Naive thymus-derived CD4-positive, alpha-beta T cell (primary cell): ENCODE measurements around the gene CCDC82. TPM values are rescaled to one million over a fixed set of nuclear protein-coding genes. Genes with fewer than 3 reads are reported as not detected.
"Not testable (repeated sequence)": the region's sequence is repeated elsewhere in the genome, so short reads cannot be mapped to it uniquely, and the experiment has no call there.

Source experiments
- ATAC-seq: fragments of 150-1000 bp; cut with Tn5 transposase; 2 replicates; pipeline ENCODE4 v1.10.0; 2021; ENCODE audit warnings: mild to moderate bottlenecking, moderate library complexity
- CTCF ChIA-PET: fragments of 350-600 bp; sonication (Branson Sonifier 250); formaldehyde crosslinking; loops from one replicate; lab custom pipeline; 2021; ENCODE audit warnings: antibody characterized with exemption; lab: Charles Lee
- POLR2A ChIA-PET: fragments of 350-600 bp; sonication (Branson Sonifier 250); formaldehyde crosslinking; loops from one replicate; lab custom pipeline; 2021; ENCODE audit warnings: antibody characterized with exemption, inconsistent platforms; lab: Charles Lee
- DNase-seq, 9 donors: peaks; one replicate each; pipeline versions ENCODE4 v3.0.0 to v3.0.0-alpha.2; 2020 to 2022; ENCODE audit warnings: mixed read lengths in 1 of 9
- H3K27ac ChIP-seq: one replicate; pipeline ENCODE4 v1.7.0; 2013; ENCODE audit warnings: mild to moderate bottlenecking, low read depth, low read length, moderate library complexity
- H3K27me3 ChIP-seq, 2 donors: one replicate each; pipeline ENCODE4 v1.7.0; 2013; ENCODE audit warnings: low read length in 2 of 2, mild to moderate bottlenecking in 2 of 2, moderate library complexity in 2 of 2; ENCODE audit not compliant: control insufficient read depth in 2 of 2, insufficient read depth in 2 of 2
- H3K36me3 ChIP-seq, 3 experiments: 1 replicate in 2 of 3; 2 replicates in 1 of 3; pipeline ENCODE4 v1.7.0; 2013; ENCODE audit warnings: low read length in 3 of 3, mild to moderate bottlenecking in 3 of 3, moderate library complexity in 1 of 3; ENCODE audit not compliant: insufficient read depth in 3 of 3, control insufficient read depth in 2 of 3
- H3K4me1 ChIP-seq, 2 donors: one replicate each; pipeline ENCODE4 v1.7.0; 2013; ENCODE audit warnings: low read length in 2 of 2, mild to moderate bottlenecking in 2 of 2, moderate library complexity in 1 of 2; ENCODE audit not compliant: control insufficient read depth in 2 of 2, insufficient read depth in 2 of 2
- H3K4me3 ChIP-seq: 2 replicates; pipeline ENCODE4 v1.7.0; 2013; ENCODE audit warnings: mild to moderate bottlenecking, low read length
- H3K9me3 ChIP-seq, 3 experiments: 1 replicate in 2 of 3; 2 replicates in 1 of 3; pipeline ENCODE4 v1.7.0; 2013; ENCODE audit warnings: low read length in 3 of 3; ENCODE audit not compliant: control insufficient read depth in 2 of 3
- H3K27ac Mint-ChIP-seq, 9 donors: one replicate each; pipeline ENCODE4 v1.8.0; 2020 to 2022; ENCODE audit warnings: mixed read lengths in 9 of 9, mild to moderate bottlenecking in 8 of 9, moderate library complexity in 5 of 9, inconsistent platforms in 2 of 9
- H3K27me3 Mint-ChIP-seq, 5 donors: one replicate each; pipeline ENCODE4 v1.8.0; 2021 to 2022; ENCODE audit warnings: mixed read lengths in 5 of 5, mild to moderate bottlenecking in 1 of 5
- H3K36me3 Mint-ChIP-seq, 5 donors: one replicate each; pipeline ENCODE4 v1.8.0; 2020 to 2022; ENCODE audit warnings: mixed read lengths in 5 of 5, mild to moderate bottlenecking in 3 of 5, inconsistent platforms in 1 of 5
- H3K4me1 Mint-ChIP-seq, 7 donors: one replicate each; pipeline ENCODE4 v1.8.0; 2020 to 2022; ENCODE audit warnings: mixed read lengths in 7 of 7, mild to moderate bottlenecking in 3 of 7, inconsistent platforms in 1 of 7
- H3K4me3 Mint-ChIP-seq, 10 donors: one replicate each; pipeline ENCODE4 v1.8.0; 2020 to 2022; ENCODE audit warnings: mild to moderate bottlenecking in 10 of 10, mixed read lengths in 10 of 10, moderate library complexity in 6 of 10, inconsistent platforms in 2 of 10
- H3K9me3 Mint-ChIP-seq, 11 donors: one replicate each; pipeline ENCODE4 v1.8.0; 2020 to 2022; ENCODE audit warnings: mixed read lengths in 11 of 11, mild to moderate bottlenecking in 4 of 11, inconsistent platforms in 1 of 11, moderate library complexity in 1 of 11
- intact Hi-C, 2 donors: fragments of 100-400 bp; cut with micrococcal nuclease; formaldehyde crosslinking; loops; one replicate each; pipeline ENCODE4 v1.15.1; 2023
- polyA plus RNA-seq, 2 donors: library from polyadenylated mRNA; unstranded; fragments of 300-500 nt; fragmentation: Illumina TruSeq; gene quantifications; one replicate each; pipeline ENCODE4 v1.2.3, GENCODE V29; 2021
- total RNA-seq, 6 experiments: library from RNA in 5 of 6; stranded (reverse) in 5 of 6; gene quantifications; 1 replicate in 5 of 6; 2 replicates in 1 of 6; pipeline ENCODE4 v1.2.3 and lab custom pipeline; 2021 to 2026

The CCDC82 gene
- total RNA-seq: 10 to 100 TPM; 21.9 to 46.2 (median 32.0) TPM
- polyA plus RNA-seq: 10 to 100 TPM; 23.2 to 33.8 TPM
- total RNA-seq (lab: John Stamatoyannopoulos, UW): 66.0 reads per million, percentile 77 among the genes with 10 or more reads in this experiment

GRCh38 chr11:96389720-96390487 lies at the start of gene CCDC82, which contains the start of gene JRKL:
Gene CCDC82 (minus strand): TSS chr11:96389912. CDS start chr11:96384747, 5,165 bp downstream.
Gene JRKL (plus strand): TSS chr11:96390013. CDS start chr11:96390650, 637 bp downstream.
- ChIA-PET CTCF (interaction anchor here (0.8 to 2.2 kb wide), 7 partner anchors 8 to 557 kb away, joined by 3 to 10 read pairs (median 4); partner anchors contain the start of gene MAML2), POLR2A (interaction anchor here (0.8 to 2.1 kb wide), 15 partner anchors 13 to 1417 kb away, joined by 3 to 13 read pairs (median 5); partner anchors contain the start of genes CEP57, CWC15, FAM76B and KDM4D)
- no peaks in the 10 kb centered on the region for H3K9me3 ChIP-seq
- peaks cover 32 to 66% (median 60%) of the 10 kb centered on the region in 7 donors for H3K4me1 Mint-ChIP-seq
- peaks cover 0 to 21% (median 11%) of the 10 kb centered on the region in 5 donors for H3K36me3 Mint-ChIP-seq
- peak; percentile 96 to 99 (median 98) for DNase-seq
- peak; percentile 99 for ATAC-seq
- H3K4me1 ChIP-seq: peaks cover 17 to 18% of the 10 kb centered on the region in 2 donors
- peak within 1 kb of the TSS; percentile 84 to 99 (median 94) for H3K4me3 Mint-ChIP-seq
- H3K27ac ChIP-seq: peak within 1 kb of the TSS; percentile 86
- peaks cover 0 to 4% (median 0%) of the 10 kb centered on the region in 3 experiments for H3K36me3 ChIP-seq
- H3K27me3 ChIP-seq: no peaks in the 10 kb centered on the region
- peak within 1 kb of the TSS; percentile 66 for H3K4me3 ChIP-seq
- H3K27ac Mint-ChIP-seq: peak within 1 kb of the TSS; percentile 71 to 97 (median 91)
- intact Hi-C loops: loop anchor here (1.0 to 5.0 kb wide), 21 partner anchors 47 to 1898 kb away; partner anchors contain the start of genes CWC15 (in 2 of the 2), ENDOD1 (in 2 of the 2), KDM4D (in 2 of the 2) and MAML2 (in 2 of the 2)
- H3K9me3 Mint-ChIP-seq: peaks cover 0 to 11% (median 3%) of the 10 kb centered on the region in 11 donors
- no peaks in the 10 kb centered on the region for H3K27me3 Mint-ChIP-seq

GRCh38 chr11:96432654-96433053 lies 42.9 kb upstream of the CCDC82 start:
- H3K27me3 Mint-ChIP-seq: peaks cover 50 to 71% (median 53%) of the 10 kb centered on the region in 5 donors
- H3K27me3 ChIP-seq, H3K4me3 Mint-ChIP-seq, ATAC-seq, POLR2A ChIA-PET, H3K27ac ChIP-seq, H3K27ac Mint-ChIP-seq, CTCF ChIA-PET, H3K4me1 Mint-ChIP-seq, H3K36me3 Mint-ChIP-seq, H3K9me3 Mint-ChIP-seq, H3K4me1 ChIP-seq, H3K4me3 ChIP-seq, H3K9me3 ChIP-seq, DNase-seq, H3K36me3 ChIP-seq, intact Hi-C loops: not testable (repeated sequence)

GRCh38 chr11:96430668-96431067 lies 41.0 kb upstream of the CCDC82 start:
- H3K27me3 Mint-ChIP-seq: peaks cover 46 to 61% (median 52%) of the 10 kb centered on the region in 5 donors
- ATAC-seq: no peak
- H3K4me3 ChIP-seq: no peak overlapping the region
- peaks cover 0 to 3% (median 0%) of the 10 kb centered on the region in 5 donors for H3K36me3 Mint-ChIP-seq
- ChIA-PET CTCF (no interaction called here), POLR2A (no interaction called here)
- H3K4me1 Mint-ChIP-seq: peaks cover 0 to 6% (median 0%) of the 10 kb centered on the region in 7 donors
- intact Hi-C loops: no loop called here
- no peaks in the 10 kb centered on the region for H3K36me3 ChIP-seq
- peaks cover 0 to 4% of the 10 kb centered on the region in 2 donors for H3K27me3 ChIP-seq
- H3K9me3 Mint-ChIP-seq: peaks cover 0 to 9% (median 2%) of the 10 kb centered on the region in 11 donors
- H3K27ac Mint-ChIP-seq: no peak overlapping the region
- no peak for DNase-seq
- H3K4me3 Mint-ChIP-seq: no peak overlapping the region
- no peaks in the 10 kb centered on the region for H3K4me1 ChIP-seq
- H3K9me3 ChIP-seq: no peaks in the 10 kb centered on the region
- H3K27ac ChIP-seq: no peak overlapping the region

- H3K27me3 Mint-ChIP-seq: peaks cover 27 to 49% (median 44%) of the 10 kb centered on the region in 5 donors
- ATAC-seq (no peak), DNase-seq (no peak)
- POLR2A ChIA-PET: no interaction called here
- H3K36me3 ChIP-seq: no peaks in the 10 kb centered on the region
- CTCF ChIA-PET: interaction anchor here (0.6 to 2.9 kb wide), 7 partner anchors 9 to 1329 kb away, joined by 3 to 29 read pairs (median 3); no protein-coding TSS in a partner anchor
- no peaks in the 10 kb centered on the region for H3K4me1 ChIP-seq
- H3K9me3 ChIP-seq: no peaks in the 10 kb centered on the region
- H3K9me3 Mint-ChIP-seq: no peaks in the 10 kb centered on the region
- intact Hi-C loops: loop anchor here in 1 of 2 donors (5.0 kb wide), 2 partner anchors 657 to 1452 kb away; partner anchors contain the start of genes CWC15 and KDM4D
- H3K36me3 Mint-ChIP-seq: no peaks in the 10 kb centered on the region
- no peak overlapping the region for H3K4me3 Mint-ChIP-seq
- H3K4me1 Mint-ChIP-seq: peaks cover 0 to 6% (median 0%) of the 10 kb centered on the region in 7 donors
- H3K27ac Mint-ChIP-seq: no peak overlapping the region
- H3K27ac ChIP-seq: no peak overlapping the region
- peaks cover 0 to 3% of the 10 kb centered on the region in 2 donors for H3K27me3 ChIP-seq
- no peak overlapping the region for H3K4me3 ChIP-seq
Measured at GRCh38 chr11:96424693-96425092, 35.0 kb upstream of the CCDC82 start.

GRCh38 chr11:96413408-96413807 lies 23.7 kb upstream of the CCDC82 start:
- Histone ChIP-seq H3K9me3 (no peaks in the 10 kb centered on the region), H3K27me3 (no peaks in the 10 kb centered on the region), H3K4me3 (no peak overlapping the region), H3K36me3 (no peaks in the 10 kb centered on the region), H3K27ac (no peak overlapping the region), H3K4me1 (no peaks in the 10 kb centered on the region)
- Mint-ChIP-seq H3K27ac (no peak overlapping the region), H3K27me3 (peaks cover 16 to 39% (median 27%) of the 10 kb centered on the region in 5 donors), H3K9me3 (no peaks in the 10 kb centered on the region), H3K36me3 (no peaks in the 10 kb centered on the region), H3K4me1 (no peaks in the 10 kb centered on the region), H3K4me3 (no peak overlapping the region)
- intact Hi-C loops: no loop called here
- ChIA-PET CTCF (interaction anchor here (0.8 kb wide), 1 partner anchor 9 kb away, joined by 3 read pairs; no protein-coding TSS in a partner anchor), POLR2A (no interaction called here)
- no peak for ATAC-seq
- no peak for DNase-seq

- H3K27me3 Mint-ChIP-seq: peaks cover 12 to 39% (median 25%) of the 10 kb centered on the region in 5 donors
- H3K36me3 Mint-ChIP-seq: no peaks in the 10 kb centered on the region
- ATAC-seq: no peak
- intact Hi-C loops: no loop called here
- H3K4me3 Mint-ChIP-seq: no peak overlapping the region
- Histone ChIP-seq H3K4me1 (no peaks in the 10 kb centered on the region), H3K27ac (no peak overlapping the region), H3K4me3 (no peak overlapping the region), H3K9me3 (no peaks in the 10 kb centered on the region), H3K36me3 (no peaks in the 10 kb centered on the region), H3K27me3 (no peaks in the 10 kb centered on the region)
- H3K4me1 Mint-ChIP-seq: no peaks in the 10 kb centered on the region
- H3K9me3 Mint-ChIP-seq: no peaks in the 10 kb centered on the region
- ChIA-PET CTCF (interaction anchor here (0.8 kb wide), 1 partner anchor 10 kb away, joined by 3 read pairs; no protein-coding TSS in a partner anchor), POLR2A (no interaction called here)
- DNase-seq: no peak
- no peak overlapping the region for H3K27ac Mint-ChIP-seq
Measured at GRCh38 chr11:96412761-96413381, 23.2 kb upstream of the CCDC82 start.
